Loucy (cell line): ENCODE measurements around the gene EDC4.

Experiments used
- H2AFZ ChIP-seq: fragments of 200-600 bp; sonication (generic); 2 replicates; pipeline ENCODE4 v1.6.0; 2016; ENCODE audit warnings: antibody characterized with exemption, mild to moderate bottlenecking, low read length, moderate library complexity
- H3F3A ChIP-seq: fragments of 200-600 bp; 2 replicates; pipeline ENCODE4 v1.6.0; 2016; ENCODE audit warnings: antibody characterized with exemption, low read depth, mild to moderate bottlenecking
- H3K27me3 ChIP-seq: fragments of 200-600 bp; sonication (generic); 2 replicates; pipeline ENCODE4 v1.6.1; 2014; ENCODE audit warnings: low read length, mild to moderate bottlenecking; ENCODE audit not compliant: insufficient read depth, poor library complexity, severe bottlenecking
- H3K36me3 ChIP-seq: fragments of 200-600 bp; sonication (generic); 2 replicates; pipeline ENCODE4 v1.6.1; 2016; ENCODE audit warnings: low read length; ENCODE audit not compliant: insufficient read depth
- H3K4me1 ChIP-seq: fragments of 200-600 bp; sonication (generic); 2 replicates; pipeline ENCODE4 v1.5.1; 2014; ENCODE audit warnings: low read length, mild to moderate bottlenecking; ENCODE audit not compliant: insufficient read depth, poor library complexity, severe bottlenecking
- H3K4me2 ChIP-seq: fragments of 200-600 bp; sonication (generic); 2 replicates; pipeline ENCODE4 v1.6.0; 2014; ENCODE audit warnings: antibody characterized with exemption, low read length, low read depth, mild to moderate bottlenecking; ENCODE audit not compliant: poor library complexity, severe bottlenecking
- H3K4me3 ChIP-seq: fragments of 200-600 bp; sonication (generic); 2 replicates; pipeline ENCODE4 v1.5.1; 2014; ENCODE audit warnings: low read length, mild to moderate bottlenecking, mixed read lengths; ENCODE audit not compliant: poor library complexity, severe bottlenecking
- H3K79me2 ChIP-seq: fragments of 200-600 bp; sonication (generic); 2 replicates; pipeline ENCODE4 v1.6.1; 2014; ENCODE audit warnings: low read length; ENCODE audit not compliant: insufficient read depth
- H3K9ac ChIP-seq: fragments of 200-600 bp; sonication (generic); 2 replicates; pipeline ENCODE4 v1.6.0; 2014; ENCODE audit warnings: mild to moderate bottlenecking, low read depth, low read length, moderate library complexity; ENCODE audit not compliant: poor library complexity, severe bottlenecking
- H3K9me2 ChIP-seq: fragments of 200-600 bp; sonication (generic); replicated peaks from 2 replicates; pipeline ENCODE4 v1.6.1; 2016; ENCODE audit warnings: low read depth, low read length, mixed read lengths
- H3K9me3 ChIP-seq: fragments of 200-600 bp; sonication (generic); 2 replicates; pipeline ENCODE4 v1.6.1; 2014; ENCODE audit warnings: mild to moderate bottlenecking, antibody characterized with exemption, low read length, low read depth; ENCODE audit not compliant: insufficient read depth
- H4K20me1 ChIP-seq: fragments of 200-600 bp; sonication (generic); 2 replicates; pipeline ENCODE4 v1.6.0; 2014; ENCODE audit warnings: antibody characterized with exemption, low read length, mild to moderate bottlenecking; ENCODE audit not compliant: insufficient read depth, poor library complexity, severe bottlenecking
- CTCF ChIP-seq: fragments of 200-600 bp; sonication (generic); conservative IDR thresholded peaks from 2 replicates; pipeline ENCODE4 v1.5.1; 2014; ENCODE audit warnings: mild to moderate bottlenecking, antibody characterized with exemption, low read length
- EZH2phosphoT487 ChIP-seq: fragments of 200-600 bp; IDR thresholded peaks from 2 replicates; pipeline ENCODE4 v1.6.1; 2018; ENCODE audit warnings: antibody characterized with exemption, mild to moderate bottlenecking, moderate library complexity, borderline replicate concordance

EDC4 gene

GRCh38 chr16:67886387-67886786 lies 13.5 kb downstream of the EDC4 start:
- no peak overlapping the region for H3K9ac ChIP-seq
- H3K9me3 ChIP-seq = no peaks in the 10 kb centered on the region
- H3K4me1 ChIP-seq = no peaks in the 10 kb centered on the region
- no peaks in the 10 kb centered on the region for H3K9me2 ChIP-seq
- H3F3A ChIP-seq = no peaks in the 10 kb centered on the region
- no peak overlapping the region for H3K4me3 ChIP-seq
- H3K36me3 ChIP-seq = peaks cover 51% of the 10 kb centered on the region; the same call in 1 of the 2 replicates
- TF ChIP-seq CTCF = no peak
- no peak for TF ChIP-seq EZH2phosphoT487
- H3K27me3 ChIP-seq = no peaks in the 10 kb centered on the region
- no peak overlapping the region for H2AFZ ChIP-seq
- no peaks in the 10 kb centered on the region for H4K20me1 ChIP-seq
- H3K4me2 ChIP-seq = no peak overlapping the region
- H3K79me2 ChIP-seq = no peaks in the 10 kb centered on the region

GRCh38 chr16:67888331-67888730 lies 15.5 kb downstream of the EDC4 start:
- H3K36me3 ChIP-seq = peaks cover 32% of the 10 kb centered on the region; the same call in 1 of the 2 replicates
- H3K4me3 ChIP-seq = no peak overlapping the region
- no peak overlapping the region for H3K9ac ChIP-seq

GRCh38 chr16:67892375-67892774 lies 19.5 kb downstream of the EDC4 start:
- H3K9ac ChIP-seq = peak overlapping the region; percentile 71
- H4K20me1 ChIP-seq = no peaks in the 10 kb centered on the region
- TF ChIP-seq EZH2phosphoT487 = no peak
- no peak for TF ChIP-seq CTCF
- no peaks in the 10 kb centered on the region for H3K9me3 ChIP-seq
- H3K9me2 ChIP-seq = no peaks in the 10 kb centered on the region
- no peaks in the 10 kb centered on the region for H3K36me3 ChIP-seq
- H3K4me2 ChIP-seq = peak overlapping the region; percentile 80
- peak overlapping the region; percentile 85 for H3K4me3 ChIP-seq
- H3K4me1 ChIP-seq = peaks cover 23% of the 10 kb centered on the region
- H2AFZ ChIP-seq = peak overlapping the region; percentile 76
- H3K27me3 ChIP-seq = no peaks in the 10 kb centered on the region
- peaks cover 37% of the 10 kb centered on the region for H3K79me2 ChIP-seq
- H3F3A ChIP-seq = no peaks in the 10 kb centered on the region

More at GRCh38 chr16:67888331-67888730, 15.5 kb downstream of the EDC4 start:
- Histone ChIP-seq H3F3A (no peaks in the 10 kb centered on the region), H4K20me1 (no peaks in the 10 kb centered on the region), H3K79me2 (peaks cover 2% of the 10 kb centered on the region), H3K4me2 (no peak overlapping the region), H2AFZ (no peak overlapping the region), H3K4me1 (peaks cover 6% of the 10 kb centered on the region), H3K27me3 (no peaks in the 10 kb centered on the region), H3K9me3 (no peaks in the 10 kb centered on the region), H3K9me2 (no peaks in the 10 kb centered on the region)
- TF ChIP-seq EZH2phosphoT487 (no peak), CTCF (no peak)
